Measurements from ENCODE around the gene GALR3. TPM values are rescaled to one million over a fixed set of nuclear protein-coding genes. Genes with fewer than 3 reads are reported as not detected.

GALR3 gene
- total RNA-seq, 5 donors from 2014 or later (not counting 1 experiment from before 2014, with no cell fraction given), result not detected

DNA sequence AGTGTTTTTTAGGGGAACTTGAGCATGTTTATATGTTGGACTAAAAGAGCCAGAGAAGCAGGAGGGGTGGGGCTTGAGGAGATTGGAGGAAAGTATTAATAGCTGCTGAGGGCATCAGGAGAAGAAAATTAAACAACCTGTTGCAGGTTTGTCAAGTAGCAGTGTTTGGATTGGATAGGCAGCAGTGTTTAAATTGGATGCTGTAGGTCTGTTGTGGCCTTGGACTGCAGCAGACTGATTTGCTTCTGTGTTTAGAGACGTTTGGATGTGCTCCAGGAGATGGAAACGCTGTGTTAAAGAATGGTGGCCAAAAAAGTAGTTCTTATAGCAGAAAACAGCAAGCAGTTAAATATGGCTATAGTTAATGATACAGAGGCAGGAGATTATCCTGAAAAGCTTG lies 31.8 kb downstream of the GALR3 start:
- 78% methylated on average over 2 of the region's 2 CpGs for WGBS (ENCODE audit: insufficient coverage)
- peaks cover 50% of the 10 kb centered on the region for H3K36me3 Mint-ChIP-seq
- DNase-seq (no peak), ATAC-seq (replicated peaks in 1 of 4) (no peak)
- H3K4me3 ChIP-seq (ENCODE audit: control insufficient read depth in 1 of 2, extremely low read depth in 1 of 2, low read length in 1 of 2), result no peak overlapping the region
- no peaks in the 10 kb centered on the region for H3K9me3 ChIP-seq
- peaks cover 8 to 21% of the 10 kb centered on the region in 2 experiments for H3K4me1 ChIP-seq (ENCODE audit: control insufficient read depth in 1 of 2, extremely low read depth in 1 of 2, insufficient read depth in 2 of 2, low read length in 2 of 2)
- POLR2A ChIA-PET, result no interaction called here
- no peak overlapping the region for H3K27ac ChIP-seq (ENCODE audit: low read length)
- H3K36me3 ChIP-seq (ENCODE audit: control insufficient read depth in 2 of 2, extremely low read depth in 1 of 2, insufficient read depth in 1 of 2, low read length in 1 of 2), result peaks cover 2 to 71% of the 10 kb centered on the region in 2 donors
- CTCF ChIA-PET, result no interaction called here
- no peak overlapping the region for H3K27ac Mint-ChIP-seq
- H3K27me3 ChIP-seq (replicated peaks in 1 of 2; ENCODE audit: control insufficient read depth in 2 of 2, extremely low read depth in 1 of 2, insufficient read depth in 2 of 2, low read length in 1 of 2), result no peaks in the 10 kb centered on the region
- no peaks in the 10 kb centered on the region for H3K27me3 Mint-ChIP-seq
- no peaks in the 10 kb centered on the region for H3K9me3 Mint-ChIP-seq
- no peak overlapping the region for H3K4me3 Mint-ChIP-seq
- H3K4me1 Mint-ChIP-seq, result peaks cover 42 to 45% (median 43%) of the 10 kb centered on the region in 3 donors

DNA sequence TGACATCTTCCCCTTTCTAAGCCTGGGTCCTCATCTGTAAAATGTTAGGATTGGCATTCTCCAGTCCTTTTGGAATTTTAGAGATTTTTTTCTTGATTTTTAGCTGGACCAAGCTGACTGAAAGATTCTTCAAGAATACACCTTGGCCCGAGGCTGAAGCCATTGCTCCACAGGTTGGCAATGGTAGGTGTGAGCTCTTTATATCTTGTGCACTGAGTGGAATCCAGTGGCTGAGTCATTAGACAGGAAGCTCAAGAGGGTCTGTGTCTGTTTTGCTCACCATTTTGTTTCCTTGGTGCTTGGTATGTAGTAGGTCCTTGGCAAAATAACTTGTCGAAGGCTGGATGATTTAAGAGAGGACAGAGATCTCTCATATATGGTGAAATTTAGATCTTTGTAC lies 32.3 kb downstream of the GALR3 start:
- H3K36me3 Mint-ChIP-seq, result peaks cover 53% of the 10 kb centered on the region
- WGBS (ENCODE audit: insufficient coverage), result 100% methylated on average over 1 of the region's 2 CpGs
- Histone ChIP-seq H3K4me3 (ENCODE audit: control insufficient read depth in 1 of 2, extremely low read depth in 1 of 2, low read length in 1 of 2) (no peak overlapping the region), H3K27me3 (replicated peaks in 1 of 2; ENCODE audit: control insufficient read depth in 2 of 2, extremely low read depth in 1 of 2, insufficient read depth in 2 of 2, low read length in 1 of 2) (no peaks in the 10 kb centered on the region), H3K4me1 (ENCODE audit: control insufficient read depth in 1 of 2, extremely low read depth in 1 of 2, insufficient read depth in 2 of 2, low read length in 2 of 2) (peaks cover 3 to 16% of the 10 kb centered on the region in 2 experiments), H3K9me3 (no peaks in the 10 kb centered on the region), H3K27ac (ENCODE audit: low read length) (no peak overlapping the region), H3K36me3 (ENCODE audit: control insufficient read depth in 2 of 2, extremely low read depth in 1 of 2, insufficient read depth in 1 of 2, low read length in 1 of 2) (peaks cover 5 to 75% of the 10 kb centered on the region in 2 donors)
- DNase-seq (no peak), ATAC-seq (replicated peaks in 1 of 4) (no peak)
- H3K9me3 Mint-ChIP-seq, result no peaks in the 10 kb centered on the region
- ChIA-PET POLR2A (no interaction called here), CTCF (no interaction called here)
- no peak overlapping the region for H3K4me3 Mint-ChIP-seq
- H3K27me3 Mint-ChIP-seq, result no peaks in the 10 kb centered on the region
- H3K27ac Mint-ChIP-seq, result no peak overlapping the region
- peaks cover 38 to 43% (median 38%) of the 10 kb centered on the region in 3 donors for H3K4me1 Mint-ChIP-seq

DNA sequence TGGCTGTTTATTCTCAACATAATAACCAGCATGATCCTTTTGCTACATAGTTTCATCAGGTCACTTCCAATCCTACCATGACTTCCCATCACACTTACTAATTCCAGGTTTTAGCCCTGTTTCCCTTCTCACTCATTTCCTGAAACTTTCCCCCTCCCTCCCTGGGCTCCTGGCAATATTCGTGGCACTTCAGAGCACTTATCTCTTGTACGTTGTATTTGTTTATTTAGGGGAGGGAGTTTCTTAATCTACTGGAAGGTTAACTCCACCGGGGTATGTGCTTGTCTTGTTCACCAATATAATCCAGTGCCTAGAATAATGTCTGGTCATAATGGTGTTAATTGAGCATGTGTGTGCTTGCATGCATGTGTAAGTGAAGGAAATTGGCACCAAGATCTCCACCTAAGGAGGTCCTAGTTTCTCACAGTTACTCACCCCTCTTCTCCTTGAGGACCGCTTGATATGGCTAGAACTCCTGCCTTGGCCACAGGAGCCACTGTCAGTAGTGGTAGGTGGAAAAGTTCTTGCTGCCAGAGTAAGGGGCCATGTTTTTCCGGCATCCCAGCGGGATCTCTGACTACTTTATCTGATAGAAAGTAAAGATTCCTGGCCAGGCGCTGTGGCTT lies 37.7 kb downstream of the GALR3 start:
- ATAC-seq (replicated peaks in 1 of 4) (no peak), DNase-seq (no peak)
- Mint-ChIP-seq H3K9me3 (no peaks in the 10 kb centered on the region), H3K4me1 (peaks cover 3 to 14% (median 9%) of the 10 kb centered on the region in 3 donors), H3K27me3 (no peaks in the 10 kb centered on the region), H3K36me3 (peaks cover 51% of the 10 kb centered on the region), H3K27ac (no peak overlapping the region), H3K4me3 (no peak overlapping the region)
- WGBS (ENCODE audit: insufficient coverage), result 93% methylated on average over 3 of the region's 7 CpGs
- ChIA-PET POLR2A (interaction anchor here in 1 of 2 donors (0.6 kb wide), 1 partner anchor 17 kb away, joined by 3 read pairs; the partner anchor contains the start of gene ANKRD54), CTCF (interaction anchor here (0.6 to 3.7 kb wide), 3 partner anchors 31 to 252 kb away, joined by 4 to 41 read pairs (median 5); no protein-coding TSS in a partner anchor)
- H3K27me3 ChIP-seq (replicated peaks in 1 of 2; ENCODE audit: control insufficient read depth in 2 of 2, extremely low read depth in 1 of 2, insufficient read depth in 2 of 2, low read length in 1 of 2), result no peaks in the 10 kb centered on the region
- H3K27ac ChIP-seq (ENCODE audit: low read length), result no peak overlapping the region
- no peaks in the 10 kb centered on the region for H3K4me1 ChIP-seq (ENCODE audit: control insufficient read depth in 1 of 2, extremely low read depth in 1 of 2, insufficient read depth in 2 of 2, low read length in 2 of 2)
- no peaks in the 10 kb centered on the region for H3K9me3 ChIP-seq
- peaks cover 25 to 82% of the 10 kb centered on the region in 2 donors for H3K36me3 ChIP-seq (ENCODE audit: control insufficient read depth in 2 of 2, extremely low read depth in 1 of 2, insufficient read depth in 1 of 2, low read length in 1 of 2)
- H3K4me3 ChIP-seq (ENCODE audit: control insufficient read depth in 1 of 2, extremely low read depth in 1 of 2, low read length in 1 of 2), result no peak overlapping the region

DNA sequence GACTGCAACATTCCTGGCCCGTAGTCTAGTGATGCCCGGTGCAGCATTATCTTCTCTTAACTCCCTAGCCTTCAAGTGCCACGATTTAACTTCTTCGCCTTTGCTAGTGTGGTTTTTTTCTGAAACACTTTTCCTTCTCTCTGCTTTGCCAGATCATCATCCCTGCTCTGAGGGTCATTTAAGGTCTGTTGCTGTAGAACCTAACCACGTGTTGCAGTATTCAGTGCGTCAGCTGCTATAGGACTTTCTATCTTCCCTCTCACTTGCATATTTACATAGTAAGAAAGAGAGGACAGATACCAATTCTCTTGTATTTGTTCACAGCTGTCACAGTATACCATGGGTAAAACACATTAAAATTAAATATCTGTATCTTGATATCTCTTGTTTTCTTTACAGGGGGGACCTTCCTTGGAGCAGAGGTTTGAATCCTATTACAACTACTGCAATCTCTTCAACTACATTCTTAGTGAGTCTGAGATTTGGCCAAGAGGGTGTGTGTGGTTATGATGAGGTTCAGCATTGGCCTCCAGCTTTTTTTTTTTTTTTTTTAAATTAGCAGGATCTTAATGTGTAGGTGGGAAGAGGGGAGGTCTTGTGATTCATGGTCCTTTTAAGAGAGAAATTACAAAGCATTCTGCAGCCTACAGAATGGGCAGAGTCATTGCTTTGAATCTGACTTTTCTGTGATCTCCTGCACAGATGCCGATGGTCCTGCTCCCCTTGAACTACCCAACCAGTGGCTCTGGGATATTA lies 39.6 kb downstream of the GALR3 start:
- Histone ChIP-seq H3K4me1 (ENCODE audit: control insufficient read depth in 1 of 2, extremely low read depth in 1 of 2, insufficient read depth in 2 of 2, low read length in 2 of 2) (no peaks in the 10 kb centered on the region), H3K27ac (ENCODE audit: low read length) (no peak overlapping the region), H3K9me3 (no peaks in the 10 kb centered on the region), H3K27me3 (replicated peaks in 1 of 2; ENCODE audit: control insufficient read depth in 2 of 2, extremely low read depth in 1 of 2, insufficient read depth in 2 of 2, low read length in 1 of 2) (no peaks in the 10 kb centered on the region), H3K4me3 (ENCODE audit: control insufficient read depth in 1 of 2, extremely low read depth in 1 of 2, low read length in 1 of 2) (no peak overlapping the region), H3K36me3 (ENCODE audit: control insufficient read depth in 2 of 2, extremely low read depth in 1 of 2, insufficient read depth in 1 of 2, low read length in 1 of 2) (peaks cover 25 to 83% of the 10 kb centered on the region in 2 donors)
- H3K27ac Mint-ChIP-seq, result no peak overlapping the region
- no peak overlapping the region for H3K4me3 Mint-ChIP-seq
- H3K9me3 Mint-ChIP-seq, result no peaks in the 10 kb centered on the region
- peaks cover 51% of the 10 kb centered on the region for H3K36me3 Mint-ChIP-seq
- H3K4me1 Mint-ChIP-seq, result peaks cover 3 to 14% (median 9%) of the 10 kb centered on the region in 3 donors
- ChIA-PET POLR2A (interaction anchor here in 1 of 2 donors (0.6 kb wide), 1 partner anchor 240 kb away, joined by 3 read pairs; no protein-coding TSS in a partner anchor), CTCF (interaction anchor here (0.5 to 3.7 kb wide), 18 partner anchors 19 to 270 kb away, joined by 3 to 41 read pairs (median 4); partner anchors contain the start of genes ANKRD54 (in 2 of the 2), C22orf23 (in 1 of the 2), POLR2F (in 1 of the 2) and TRIOBP (in 1 of the 2))
- DNase-seq (no peak), ATAC-seq (replicated peaks in 1 of 4) (no peak)
- 100% methylated on average over 1 of the region's 7 CpGs for WGBS (ENCODE audit: insufficient coverage)
- no peaks in the 10 kb centered on the region for H3K27me3 Mint-ChIP-seq

DNA sequence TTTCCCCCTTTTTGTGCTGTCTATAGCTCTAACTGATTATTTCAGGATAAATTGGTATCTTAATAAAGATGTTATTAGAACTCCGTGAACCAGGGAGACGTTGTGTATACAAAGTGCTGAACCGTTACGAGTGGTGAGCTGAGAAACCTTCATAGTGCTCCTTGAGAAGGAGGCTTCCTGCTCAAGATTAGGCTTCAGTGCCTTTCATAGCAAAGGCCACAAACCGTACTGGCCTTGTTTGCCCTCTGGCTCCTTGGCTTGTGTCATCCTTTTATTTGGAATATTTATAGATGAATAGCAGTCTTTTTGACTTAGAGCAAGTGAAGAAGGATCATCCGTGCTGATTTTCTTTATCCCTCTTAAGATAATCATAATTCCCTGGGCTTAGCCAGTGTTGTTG lies 42.3 kb downstream of the GALR3 start:
- Histone ChIP-seq H3K4me3 (ENCODE audit: control insufficient read depth in 1 of 2, extremely low read depth in 1 of 2, low read length in 1 of 2) (no peak overlapping the region), H3K4me1 (ENCODE audit: control insufficient read depth in 1 of 2, extremely low read depth in 1 of 2, insufficient read depth in 2 of 2, low read length in 2 of 2) (no peaks in the 10 kb centered on the region), H3K27ac (ENCODE audit: low read length) (no peak overlapping the region), H3K36me3 (ENCODE audit: control insufficient read depth in 2 of 2, extremely low read depth in 1 of 2, insufficient read depth in 1 of 2, low read length in 1 of 2) (peaks cover 24 to 82% of the 10 kb centered on the region in 2 donors), H3K9me3 (no peaks in the 10 kb centered on the region), H3K27me3 (replicated peaks in 1 of 2; ENCODE audit: control insufficient read depth in 2 of 2, extremely low read depth in 1 of 2, insufficient read depth in 2 of 2, low read length in 1 of 2) (no peaks in the 10 kb centered on the region)
- Mint-ChIP-seq H3K9me3 (no peaks in the 10 kb centered on the region), H3K4me1 (peaks cover 3 to 14% (median 8%) of the 10 kb centered on the region in 3 donors), H3K36me3 (peaks cover 49% of the 10 kb centered on the region), H3K27me3 (no peaks in the 10 kb centered on the region), H3K4me3 (no peak overlapping the region), H3K27ac (no peak overlapping the region)
- 100% methylated on average over 3 of the region's 6 CpGs for WGBS (ENCODE audit: insufficient coverage)
- no peak for DNase-seq
- ATAC-seq (replicated peaks in 1 of 4), result no peak
- CTCF ChIA-PET, result no interaction called here
- POLR2A ChIA-PET, result interaction anchor here in 1 of 2 donors (0.6 kb wide), 1 partner anchor 1428 kb away, joined by 8 read pairs; no protein-coding TSS in a partner anchor

DNA sequence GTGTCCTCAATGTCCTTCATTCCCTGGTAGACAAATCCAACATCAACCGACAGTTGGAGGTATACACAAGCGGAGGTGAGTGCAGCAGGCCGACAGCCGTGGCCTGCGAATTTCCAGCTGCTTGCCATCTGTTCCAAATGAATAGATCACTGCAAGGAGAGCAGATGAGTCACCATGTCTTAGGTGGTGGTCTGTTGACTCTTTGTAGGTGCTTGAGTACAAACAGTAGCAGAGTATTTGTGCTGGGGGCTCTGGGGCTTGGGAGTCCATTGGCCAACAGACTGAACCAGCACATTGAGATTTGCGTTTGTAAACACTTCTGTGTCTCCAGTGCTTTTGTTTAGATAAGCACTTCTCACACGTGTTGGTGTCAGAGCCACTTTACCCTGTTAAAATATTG lies 47.1 kb downstream of the GALR3 start:
- H3K36me3 Mint-ChIP-seq, result peaks cover 38% of the 10 kb centered on the region
- POLR2A ChIA-PET, result no interaction called here
- peaks cover 0 to 2% (median 0%) of the 10 kb centered on the region in 3 donors for H3K4me1 Mint-ChIP-seq
- no peak overlapping the region for H3K27ac Mint-ChIP-seq
- H3K27me3 Mint-ChIP-seq, result no peaks in the 10 kb centered on the region
- Histone ChIP-seq H3K9me3 (no peaks in the 10 kb centered on the region), H3K36me3 (ENCODE audit: control insufficient read depth in 2 of 2, extremely low read depth in 1 of 2, insufficient read depth in 1 of 2, low read length in 1 of 2) (peaks cover 5 to 79% of the 10 kb centered on the region in 2 donors), H3K27me3 (replicated peaks in 1 of 2; ENCODE audit: control insufficient read depth in 2 of 2, extremely low read depth in 1 of 2, insufficient read depth in 2 of 2, low read length in 1 of 2) (no peaks in the 10 kb centered on the region), H3K4me1 (ENCODE audit: control insufficient read depth in 1 of 2, extremely low read depth in 1 of 2, insufficient read depth in 2 of 2, low read length in 2 of 2) (no peaks in the 10 kb centered on the region), H3K4me3 (ENCODE audit: control insufficient read depth in 1 of 2, extremely low read depth in 1 of 2, low read length in 1 of 2) (no peak overlapping the region), H3K27ac (ENCODE audit: low read length) (no peak overlapping the region)
- H3K9me3 Mint-ChIP-seq, result no peaks in the 10 kb centered on the region
- CTCF ChIA-PET, result no interaction called here
- DNase-seq (no peak), ATAC-seq (replicated peaks in 1 of 4) (no peak)
- WGBS (ENCODE audit: insufficient coverage), result 100% methylated on average over 1 of the region's 7 CpGs
- H3K4me3 Mint-ChIP-seq, result no peak overlapping the region
